ENCODE measurements around the gene ROR2.

DNA sequence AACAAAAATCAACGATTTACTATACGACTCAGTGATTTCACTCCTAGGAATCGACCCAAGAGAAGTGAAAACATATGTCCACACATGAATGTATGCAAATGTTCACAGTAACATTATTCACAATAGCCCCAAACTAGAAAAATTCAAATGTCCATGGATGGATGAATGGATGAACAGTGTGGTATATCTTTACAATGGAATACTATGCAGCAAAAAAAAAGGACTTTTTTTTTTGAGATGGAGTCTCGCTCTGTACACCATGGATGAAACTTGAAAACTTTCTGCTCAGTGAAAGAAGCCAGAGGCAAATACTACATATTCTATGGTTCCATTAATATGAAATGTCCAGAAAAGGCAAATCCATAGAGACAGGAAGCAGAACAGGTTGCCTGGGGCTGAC, 233.8 kb downstream of the ROR2 start:
- TF ChIP-seq CTCF (IDR thresholded peaks at IDR 0.05; ENCODE audit: insufficient read depth, low read length, poor library complexity, severe bottlenecking): no peak
- no peak for TF ChIP-seq EZH2phosphoT487 (conservative IDR thresholded peaks at IDR 0.05; ENCODE audit: low read length)
